Mesodermal cell (in vitro differentiated cells): ENCODE measurements around the gene CD300E.
"Not testable (repeated sequence)": the region's sequence is repeated elsewhere in the genome, so short reads cannot be mapped to it uniquely, and the experiment has no call there.

Source experiments
- H3K27ac ChIP-seq: 2 replicates; pipeline ENCODE4 v1.7.0; 2013; ENCODE audit warnings: mild to moderate bottlenecking, low read depth, low read length, moderate library complexity; ENCODE audit not compliant: severe bottlenecking
- H3K36me3 ChIP-seq: 2 replicates; pipeline ENCODE4 v1.7.1; 2013; ENCODE audit warnings: mild to moderate bottlenecking, low read length, moderate library complexity; ENCODE audit not compliant: control insufficient read depth, insufficient read depth
- H3K4me1 ChIP-seq: one replicate; pipeline ENCODE4 v1.7.1; 2013; ENCODE audit warnings: mild to moderate bottlenecking, low read length; ENCODE audit not compliant: insufficient read depth, control insufficient read depth, poor library complexity, severe bottlenecking
- H3K4me3 ChIP-seq: 2 replicates; pipeline ENCODE4 v1.7.0; 2013; ENCODE audit warnings: low read length, control low read depth, mild to moderate bottlenecking; ENCODE audit not compliant: insufficient read depth, poor library complexity, severe bottlenecking; ENCODE audit errors: extremely low read depth
- H3K9me3 ChIP-seq: 2 replicates; pipeline ENCODE4 v1.7.1; 2013; ENCODE audit warnings: mild to moderate bottlenecking, low read length, moderate library complexity; ENCODE audit not compliant: control insufficient read depth
- WGBS, 2 experiments: methylation state at CpG; one replicate each; pipeline ENCODE4 v1.1.5; 2013; ENCODE audit warnings: missing lambda C conversion rate in 2 of 2; ENCODE audit not compliant: insufficient coverage in 2 of 2; 5-methylcytosine and 5-hydroxymethylcytosine counted together

The CD300E gene

GRCh38 chr17:74584292-74585060 lies 39.1 kb downstream of the CD300E start:
- H3K9me3 ChIP-seq: peaks cover 5% of the 10 kb centered on the region
- 77 to 82% methylated on average over 10 to 14 of the region's 14 CpGs for whole genome bisulfite sequencing, 2 experiments

GRCh38 chr17:74582633-74583032 lies 40.9 kb downstream of the CD300E start:
- WGBS, 2 experiments: 83 to 84% methylated on average over 5 to 8 of the region's 10 CpGs

More at GRCh38 chr17:74584292-74585060, 39.1 kb downstream of the CD300E start:
- Histone ChIP-seq H3K4me1 (no peaks in the 10 kb centered on the region), H3K27ac (no peak overlapping the region), H3K36me3 (no peaks in the 10 kb centered on the region), H3K4me3 (no peak overlapping the region)

DNA sequence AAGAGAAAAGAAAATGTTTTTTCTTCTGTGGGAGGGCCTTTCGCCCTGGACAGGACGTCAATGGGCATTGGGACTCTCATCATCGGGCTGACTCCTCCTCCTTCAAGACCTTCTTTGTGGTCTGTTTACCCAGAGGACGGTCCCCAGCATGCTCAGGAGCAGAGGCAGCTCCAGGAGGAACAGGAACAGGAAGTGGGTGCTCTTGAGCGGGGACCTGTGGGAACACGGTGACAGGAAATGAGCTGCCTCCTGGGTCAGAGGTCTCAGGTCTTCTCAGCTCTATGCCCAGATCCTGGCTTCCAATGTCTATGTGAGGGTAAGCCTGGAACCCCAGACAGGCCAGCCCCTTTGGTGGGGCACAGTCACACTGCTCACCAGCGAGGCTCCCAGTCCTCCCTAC lies 43.6 kb downstream of the CD300E start:
- H3K36me3 ChIP-seq: no peaks in the 10 kb centered on the region
- no peaks in the 10 kb centered on the region for H3K4me1 ChIP-seq
- no peak overlapping the region for H3K4me3 ChIP-seq
- WGBS, 2 experiments: 85 to 88% methylated on average over 3 to 6 of the region's 7 CpGs
- H3K27ac ChIP-seq: no peak overlapping the region
- H3K9me3 ChIP-seq: peaks cover 4% of the 10 kb centered on the region

More at GRCh38 chr17:74582633-74583032, 40.9 kb downstream of the CD300E start:
- H3K9me3 ChIP-seq: peaks cover 5% of the 10 kb centered on the region
- H3K27ac ChIP-seq: no peak overlapping the region
- H3K36me3 ChIP-seq: no peaks in the 10 kb centered on the region
- no peak overlapping the region for H3K4me3 ChIP-seq
- no peaks in the 10 kb centered on the region for H3K4me1 ChIP-seq

DNA sequence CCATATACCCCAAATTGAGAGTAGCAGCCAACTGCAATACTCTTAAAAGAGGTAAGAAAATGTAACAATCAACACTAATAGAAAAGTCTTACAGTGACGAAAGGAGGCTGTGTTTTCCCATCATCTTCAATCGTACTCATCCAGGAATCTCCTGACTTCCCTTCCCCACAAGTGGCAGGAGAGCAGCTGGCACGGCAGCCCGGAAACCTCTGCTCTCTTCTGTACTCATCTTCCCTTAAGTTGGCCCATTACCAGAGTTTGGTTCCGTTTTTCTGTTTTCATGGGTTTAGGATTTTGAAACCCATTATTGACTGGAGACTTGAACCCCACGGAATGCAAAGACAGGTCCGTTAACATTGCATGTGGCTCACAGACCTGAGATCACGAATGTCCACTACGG lies 44.6 kb downstream of the CD300E start:
- Histone ChIP-seq H3K4me3 (no peak overlapping the region), H3K4me1 (no peaks in the 10 kb centered on the region), H3K9me3 (no peaks in the 10 kb centered on the region), H3K27ac (no peak overlapping the region), H3K36me3 (no peaks in the 10 kb centered on the region)
- WGBS, 2 experiments: 85 to 93% methylated on average over 6 to 9 of the region's 9 CpGs

DNA sequence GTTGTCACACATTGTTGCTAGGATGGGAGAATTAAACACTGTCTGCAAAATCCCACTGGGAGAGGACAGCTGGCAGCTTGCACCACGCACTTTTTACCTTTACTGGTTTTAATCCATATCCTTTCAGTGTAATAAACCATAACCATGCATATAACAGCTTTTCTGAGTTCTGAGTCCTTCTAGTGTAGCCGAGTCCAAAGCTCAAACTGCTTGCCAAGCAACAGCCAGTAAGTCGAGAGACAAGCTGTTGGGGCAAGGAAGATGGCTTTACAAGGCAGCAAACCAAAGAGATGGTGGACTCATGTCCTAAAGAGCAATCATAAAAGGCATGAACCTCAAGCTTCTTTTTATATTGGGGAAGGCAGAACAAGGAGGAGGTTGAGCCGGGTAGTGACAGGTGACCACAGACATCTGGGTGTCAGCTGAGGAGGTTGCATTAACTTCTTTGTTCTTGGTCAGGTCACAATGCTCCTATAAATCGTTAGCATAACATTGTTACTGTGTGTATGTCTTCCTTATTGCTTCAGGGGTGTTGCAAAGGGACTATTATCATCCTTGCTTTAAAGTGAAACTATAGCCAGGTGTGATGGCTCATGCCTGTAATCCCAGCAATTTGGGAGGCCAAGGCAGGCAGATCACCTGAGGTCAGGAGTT lies 48.9 kb downstream of the CD300E start:
- Histone ChIP-seq H3K9me3 (no peaks in the 10 kb centered on the region), H3K27ac (no peak overlapping the region), H3K4me3 (no peak overlapping the region), H3K4me1 (no peaks in the 10 kb centered on the region), H3K36me3 (no peaks in the 10 kb centered on the region)
- whole genome bisulfite sequencing, 2 experiments: 79 to 84% methylated on average over 3 to 5 of the region's 5 CpGs

GRCh38 chr17:74573635-74574034 lies 49.9 kb downstream of the CD300E start:
- not testable (repeated sequence) for H3K27ac ChIP-seq, H3K4me1 ChIP-seq, H3K9me3 ChIP-seq, H3K36me3 ChIP-seq, H3K4me3 ChIP-seq

DNA sequence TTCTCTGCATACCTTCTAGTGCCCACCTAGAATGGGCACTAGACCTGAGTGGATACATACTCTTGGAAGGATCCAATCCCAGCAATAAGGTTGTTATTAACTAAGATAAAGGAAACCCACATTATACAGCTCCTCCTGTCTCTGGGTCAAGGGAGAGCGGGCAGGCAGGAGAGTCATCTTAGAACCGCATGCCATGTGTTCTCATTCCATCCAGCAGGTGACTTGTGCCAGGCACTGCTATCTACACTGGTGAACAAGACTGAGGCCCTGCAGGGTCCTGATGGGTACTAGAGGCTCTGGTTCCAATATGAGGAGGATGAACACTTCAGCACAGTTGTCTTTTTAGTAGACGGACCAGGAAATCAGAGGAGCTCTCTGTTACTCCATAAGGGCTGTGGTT lies 50.4 kb downstream of the CD300E start:
- 84% methylated on average over 3 of the region's 3 CpGs; no CpG with 5 or more reads in 1 of the 2 experiments for WGBS, 2 experiments
- peaks cover 5% of the 10 kb centered on the region for H3K4me1 ChIP-seq
- no peak overlapping the region for H3K4me3 ChIP-seq
- no peak overlapping the region for H3K27ac ChIP-seq
- H3K36me3 ChIP-seq: no peaks in the 10 kb centered on the region
- H3K9me3 ChIP-seq: no peaks in the 10 kb centered on the region

- Histone ChIP-seq H3K4me1 (peaks cover 5% of the 10 kb centered on the region), H3K4me3 (no peak overlapping the region), H3K27ac (no peak overlapping the region), H3K9me3 (no peaks in the 10 kb centered on the region), H3K36me3 (no peaks in the 10 kb centered on the region)
- WGBS, 2 experiments: 93 to 96% methylated on average over 3 of the region's 4 CpGs
These were observed 51.8 kb downstream of the CD300E start for GRCh38 chr17:74571621-74572270.

DNA sequence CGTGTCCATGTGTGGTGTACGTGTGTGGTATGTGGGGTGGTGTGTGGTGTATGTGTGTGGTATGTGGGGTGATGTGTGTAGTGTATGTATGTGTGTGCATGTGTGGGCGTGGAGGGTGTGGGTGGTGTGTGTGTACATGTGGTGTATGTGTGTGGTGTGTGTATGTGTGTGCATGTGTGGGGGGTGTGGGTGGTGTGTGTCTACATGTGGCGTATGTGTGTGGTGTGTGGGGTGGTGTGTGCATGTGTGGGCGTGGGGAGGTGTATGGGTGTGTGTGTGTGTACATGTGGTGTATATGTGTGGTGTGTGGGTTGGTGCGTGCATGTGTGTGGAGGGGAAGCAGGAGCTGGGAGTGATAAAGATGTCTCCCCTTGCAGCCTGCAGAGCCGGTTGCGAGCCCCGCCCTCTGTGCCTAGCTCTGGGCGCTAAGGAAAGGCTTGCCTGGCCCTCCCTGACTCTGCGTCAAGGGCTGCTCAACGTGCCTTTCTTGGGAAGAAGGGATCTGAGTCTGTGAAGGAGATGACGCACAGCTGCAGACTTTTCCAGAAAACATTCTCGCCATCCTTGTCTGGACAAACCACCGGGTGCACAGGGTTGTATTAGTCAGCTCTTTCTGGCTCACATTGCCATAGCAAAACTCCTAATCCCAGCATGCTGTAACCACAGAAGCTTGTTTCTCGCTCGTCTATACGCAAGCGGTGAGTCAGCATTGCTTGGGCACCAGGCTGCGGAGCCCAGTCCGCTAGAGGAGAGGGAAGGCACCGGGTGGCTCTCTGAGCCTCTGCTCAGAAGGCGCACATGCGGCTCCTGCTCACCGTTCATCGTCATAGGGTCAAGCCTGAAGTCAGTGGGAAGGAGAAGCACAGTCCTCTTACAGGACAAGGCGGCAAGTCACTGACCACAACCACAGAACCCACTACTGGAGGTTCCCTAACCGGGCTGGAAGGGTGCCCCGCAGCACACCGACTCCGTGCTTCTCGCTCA lies 54.2 kb downstream of the CD300E start:
- 81 to 83% methylated on average over 29 to 32 of the region's 32 CpGs for WGBS, 2 experiments
- Histone ChIP-seq H3K4me3 (no peak overlapping the region), H3K4me1 (peaks cover 5% of the 10 kb centered on the region), H3K27ac (peak overlapping the region; percentile 37), H3K36me3 (no peaks in the 10 kb centered on the region), H3K9me3 (no peaks in the 10 kb centered on the region)
